ENCODE data around the gene RGL1. TPM values are rescaled to one million over a fixed set of nuclear protein-coding genes. Genes with fewer than 3 reads are reported as not detected.

The RGL1 gene
- total RNA-seq, 1 experiment from 2014 or later = 8.1 TPM

DNA sequence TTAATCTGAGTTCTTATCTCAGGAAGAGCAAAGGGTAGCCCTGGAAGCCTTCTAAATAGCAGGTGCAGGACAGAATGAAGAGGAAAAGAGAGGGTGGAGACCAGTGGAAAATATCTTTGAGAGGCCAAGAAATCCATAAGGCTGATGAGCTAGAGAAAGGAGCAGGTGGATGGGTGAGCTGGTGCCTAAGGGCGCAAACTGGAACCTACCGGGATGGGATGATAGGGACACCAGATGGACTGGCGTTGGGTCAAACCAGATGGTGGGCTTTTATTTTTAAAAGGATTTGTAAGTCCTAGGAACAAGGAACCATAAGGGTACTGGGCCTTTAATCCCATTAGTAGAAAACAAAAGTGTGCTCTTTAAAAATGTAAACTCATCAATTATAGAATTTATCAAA is 59.7 kb downstream of the RGL1 start:
- DNase-seq (ENCODE audit: low read depth) = no peak

DNA sequence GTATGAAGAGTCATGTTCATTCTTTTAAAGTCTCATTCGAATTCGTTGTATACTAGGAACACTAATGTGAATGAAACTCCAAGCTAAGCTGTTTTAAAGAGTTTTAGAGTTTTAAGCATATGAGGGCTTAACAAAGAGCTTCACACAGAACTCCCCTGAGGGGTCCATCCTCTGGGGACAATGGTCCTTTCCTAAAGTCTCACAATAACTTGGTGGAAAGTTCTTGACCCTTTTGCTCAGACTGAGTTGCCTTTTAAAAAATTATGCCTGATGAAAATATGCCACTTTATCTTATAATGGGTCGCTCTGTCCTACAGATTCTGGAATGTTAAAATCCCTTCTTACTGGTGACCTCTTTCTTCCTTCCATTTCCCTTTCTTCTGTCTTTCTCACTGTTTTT is 64.3 kb downstream of the RGL1 start:
- DNase-seq (ENCODE audit: low read depth) = no peak

DNA sequence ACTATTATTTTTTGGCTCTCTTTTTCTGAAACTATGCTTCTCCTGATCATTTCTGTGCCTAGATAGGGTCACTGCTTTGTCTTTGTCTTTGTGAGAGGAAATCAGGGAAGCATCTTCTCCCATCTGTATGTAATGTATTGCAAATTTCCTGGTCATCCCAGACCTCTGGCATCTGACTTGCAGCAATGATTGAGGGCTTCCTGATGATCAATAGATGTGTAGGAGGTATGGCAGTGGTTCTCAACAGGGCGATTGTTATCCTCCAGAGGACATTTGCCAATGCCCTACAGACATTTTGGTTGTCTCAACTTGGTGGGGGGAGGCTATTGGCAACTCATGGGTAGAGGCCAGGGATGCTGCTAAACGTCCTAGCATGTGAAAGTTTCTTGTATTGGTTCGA is 64.7 kb downstream of the RGL1 start:
- no peak for DNase-seq (ENCODE audit: low read depth)

DNA sequence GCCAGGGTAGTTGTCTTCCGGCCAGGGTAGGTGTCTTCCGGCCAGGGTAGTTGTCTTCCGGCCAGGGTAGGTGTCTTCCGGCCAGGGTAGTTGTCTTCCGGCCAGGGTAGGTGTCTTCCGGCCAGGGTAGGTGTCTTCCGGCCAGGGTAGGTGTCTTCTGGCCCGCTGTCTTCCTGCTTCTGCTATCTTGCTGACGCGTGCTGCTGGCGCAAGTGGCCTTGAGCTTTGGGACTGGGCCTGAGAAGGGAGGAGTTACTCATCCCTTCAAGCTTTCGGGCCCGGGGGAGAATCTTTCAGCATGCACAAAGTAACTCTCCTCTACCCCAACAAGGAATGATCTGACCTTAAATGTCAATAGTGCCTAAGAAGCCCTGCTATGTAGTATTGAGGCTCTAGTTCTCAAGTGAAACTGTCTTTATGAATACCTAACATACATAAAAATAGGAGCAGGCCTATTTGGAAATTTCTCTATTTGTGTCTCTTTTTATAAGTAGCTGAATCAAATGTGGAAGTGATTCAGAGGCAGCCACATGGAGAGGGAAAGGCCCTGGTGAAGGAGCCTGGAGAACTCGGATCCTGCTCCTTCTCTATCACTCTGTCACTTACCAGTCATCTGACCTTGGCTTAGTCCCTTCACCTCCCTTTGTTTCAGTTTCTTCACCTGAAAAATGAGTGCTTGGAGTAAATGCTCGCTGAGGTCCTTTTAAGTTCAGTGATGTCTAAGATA is 65.6 kb downstream of the RGL1 start:
- no peak for DNase-seq (ENCODE audit: low read depth)

DNA sequence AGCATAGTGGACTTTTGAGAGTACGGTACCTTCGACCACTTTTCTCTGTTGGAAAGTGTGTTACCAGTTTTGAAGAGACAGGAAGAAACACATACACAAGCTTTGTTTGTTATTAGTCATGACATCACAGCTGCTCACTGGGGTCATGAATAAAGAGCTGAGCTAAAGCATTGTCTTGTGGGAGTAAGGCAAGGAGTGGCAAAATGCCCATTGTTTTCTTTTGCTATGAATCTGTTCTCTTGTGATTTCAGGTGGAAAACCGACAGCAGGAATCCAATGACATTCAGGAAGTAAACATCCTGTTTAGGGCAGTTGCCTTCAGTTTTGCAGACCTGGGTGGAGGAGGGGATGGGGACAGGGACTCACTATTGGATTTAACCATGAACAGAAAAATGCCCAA is 66.2 kb downstream of the RGL1 start:
- DNase-seq (ENCODE audit: low read depth) = peak; percentile 6

DNA sequence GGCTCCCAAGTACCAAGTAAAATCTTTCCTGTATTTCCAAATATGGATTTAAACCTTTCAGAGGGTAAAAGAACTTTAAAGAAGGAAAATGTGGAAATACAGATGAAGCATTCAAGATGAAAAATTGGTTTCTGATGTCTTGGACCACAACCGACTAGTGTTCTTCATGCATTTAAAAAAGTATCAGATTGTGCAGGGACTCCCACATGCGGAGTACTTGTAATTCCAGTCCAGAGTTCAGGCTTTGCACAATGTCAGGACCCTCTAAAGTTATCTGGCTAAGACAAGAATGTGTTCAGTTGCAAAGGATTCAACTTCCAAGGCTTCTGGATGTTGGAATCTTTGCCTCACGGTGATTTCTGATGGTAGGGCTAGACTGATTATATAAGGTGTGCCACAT is 66.7 kb downstream of the RGL1 start:
- DNase-seq (ENCODE audit: low read depth) = no peak

DNA sequence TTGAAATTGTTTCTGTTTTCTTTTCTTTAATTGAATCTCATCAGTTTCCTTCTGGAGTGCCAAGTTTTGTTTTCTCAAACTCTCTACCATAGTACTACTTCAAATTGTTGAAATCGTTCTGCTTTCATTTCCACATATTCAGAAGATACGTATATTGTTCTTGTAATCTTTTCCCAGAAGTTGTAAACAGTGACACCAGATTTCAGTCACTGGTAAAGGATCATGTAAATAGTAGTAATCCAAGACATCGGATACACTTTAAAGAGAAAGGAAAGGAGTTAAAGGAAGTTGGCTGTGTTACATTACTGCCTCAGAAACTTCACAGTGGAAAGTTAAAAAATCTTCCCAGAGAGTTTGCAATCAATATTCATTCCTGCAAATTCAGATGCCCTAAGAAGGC is 67.5 kb downstream of the RGL1 start:
- DNase-seq (ENCODE audit: low read depth) = no peak

DNA sequence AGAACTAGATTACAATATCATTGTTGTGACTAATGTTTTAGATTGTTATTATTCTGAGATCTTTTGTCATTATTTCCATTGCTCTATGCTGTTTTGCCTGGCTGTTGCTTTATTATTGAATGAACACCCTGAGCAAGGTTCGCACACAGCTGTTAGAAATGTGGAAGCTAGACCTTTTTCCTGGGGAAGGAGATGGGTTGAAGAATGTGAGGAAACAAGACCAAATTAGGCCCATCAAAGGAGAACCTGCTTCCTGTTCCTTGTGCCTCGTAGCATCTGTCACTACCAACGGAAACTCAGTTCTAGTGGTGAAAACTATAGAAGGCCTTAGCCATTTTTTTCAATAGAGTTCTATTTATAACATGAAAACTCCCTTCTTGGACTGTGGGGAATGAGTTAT is 68.7 kb downstream of the RGL1 start:
- DNase-seq (ENCODE audit: low read depth) = no peak

DNA sequence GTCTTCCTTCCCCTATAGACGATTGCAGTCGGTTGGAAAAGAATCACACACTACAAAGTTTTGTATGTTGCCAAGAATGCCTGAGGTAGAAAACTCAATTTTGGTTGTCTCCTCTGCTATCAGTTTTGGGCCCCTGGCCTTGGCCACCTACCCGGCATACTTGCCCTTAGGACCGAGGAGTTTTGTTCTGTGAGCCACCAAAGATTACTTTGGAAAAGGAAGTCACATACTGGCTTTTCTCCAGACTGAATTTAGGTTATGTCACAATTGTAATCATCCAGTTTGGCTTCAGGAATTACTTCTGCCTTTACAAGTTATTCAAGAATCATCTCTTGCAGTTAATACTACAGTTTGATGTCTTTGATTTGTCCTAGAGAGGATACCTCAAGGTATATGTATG is 71.4 kb downstream of the RGL1 start:
- no peak for DNase-seq (ENCODE audit: low read depth)

DNA sequence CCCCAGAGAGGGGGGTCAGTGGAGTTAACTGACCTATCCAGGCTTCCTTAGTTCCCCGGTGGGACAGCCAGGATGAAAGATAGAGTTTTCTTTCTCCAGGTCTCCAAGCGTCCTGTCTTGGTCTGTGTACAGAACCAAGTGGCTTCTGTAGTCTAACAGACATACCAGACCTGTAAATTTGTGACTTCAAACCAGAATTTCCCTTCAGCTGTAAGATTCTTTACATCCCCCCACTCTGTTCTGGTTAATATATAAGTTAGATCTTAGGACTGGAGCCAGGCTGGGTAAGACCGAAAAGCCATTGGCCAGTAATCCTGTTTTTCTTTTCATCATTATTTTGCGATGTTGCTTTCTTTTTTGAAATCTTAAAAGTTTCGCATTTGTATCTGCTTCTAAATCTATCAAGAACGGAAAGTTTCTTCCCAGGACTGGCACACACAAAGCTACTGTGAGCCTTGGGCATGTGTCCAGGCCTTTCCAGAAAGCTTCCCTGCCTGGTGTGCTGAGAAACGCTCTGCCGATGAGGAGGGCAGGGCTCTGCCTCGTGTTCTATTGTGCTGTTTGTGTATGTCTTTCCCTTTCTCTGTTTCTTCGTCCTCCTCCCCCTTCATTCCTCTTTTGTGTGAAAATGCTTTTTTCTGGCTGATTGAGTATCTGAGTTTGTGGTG is 72.3 kb downstream of the RGL1 start:
- DNase-seq (ENCODE audit: low read depth) = peak; percentile 23

DNA sequence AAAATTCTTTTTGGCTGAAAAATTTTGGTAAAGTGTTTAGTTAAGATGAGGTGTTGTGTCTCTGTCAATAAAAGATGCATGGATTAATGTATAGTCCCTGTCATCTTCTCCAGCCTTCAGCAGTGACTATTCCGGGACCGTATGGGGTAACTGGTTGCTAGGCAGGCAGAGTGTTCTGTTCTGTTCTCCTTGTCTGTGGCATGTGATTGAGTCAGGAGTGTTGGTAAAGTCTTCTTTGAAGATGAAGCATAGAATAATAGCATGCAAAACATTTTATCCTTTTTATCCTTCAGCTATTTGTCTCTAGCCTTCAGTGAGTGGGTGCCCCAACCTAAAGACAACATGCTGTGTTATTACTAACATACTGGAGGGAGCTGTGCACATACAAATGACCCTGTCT is 74.6 kb downstream of the RGL1 start:
- DNase-seq (ENCODE audit: low read depth) = no peak

DNA sequence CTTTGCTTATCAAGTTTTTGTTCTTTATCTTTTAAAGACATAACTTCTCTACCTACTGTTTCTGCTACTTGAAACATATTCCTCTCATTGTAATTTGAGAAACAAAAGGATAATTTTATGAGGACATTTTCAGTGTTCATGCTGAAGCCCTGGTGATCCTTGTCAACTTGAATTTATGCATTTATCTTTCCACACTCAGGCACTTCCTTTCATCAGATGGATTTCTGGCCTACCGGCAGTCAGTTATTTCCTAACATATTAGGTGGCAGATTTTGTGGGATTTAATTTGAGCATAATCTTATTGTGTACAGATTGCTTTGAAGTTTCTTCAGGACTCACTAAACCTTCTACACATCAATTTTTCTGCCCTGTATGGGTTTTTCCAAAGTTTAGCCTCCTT is 75.0 kb downstream of the RGL1 start:
- DNase-seq (ENCODE audit: low read depth) = no peak

DNA sequence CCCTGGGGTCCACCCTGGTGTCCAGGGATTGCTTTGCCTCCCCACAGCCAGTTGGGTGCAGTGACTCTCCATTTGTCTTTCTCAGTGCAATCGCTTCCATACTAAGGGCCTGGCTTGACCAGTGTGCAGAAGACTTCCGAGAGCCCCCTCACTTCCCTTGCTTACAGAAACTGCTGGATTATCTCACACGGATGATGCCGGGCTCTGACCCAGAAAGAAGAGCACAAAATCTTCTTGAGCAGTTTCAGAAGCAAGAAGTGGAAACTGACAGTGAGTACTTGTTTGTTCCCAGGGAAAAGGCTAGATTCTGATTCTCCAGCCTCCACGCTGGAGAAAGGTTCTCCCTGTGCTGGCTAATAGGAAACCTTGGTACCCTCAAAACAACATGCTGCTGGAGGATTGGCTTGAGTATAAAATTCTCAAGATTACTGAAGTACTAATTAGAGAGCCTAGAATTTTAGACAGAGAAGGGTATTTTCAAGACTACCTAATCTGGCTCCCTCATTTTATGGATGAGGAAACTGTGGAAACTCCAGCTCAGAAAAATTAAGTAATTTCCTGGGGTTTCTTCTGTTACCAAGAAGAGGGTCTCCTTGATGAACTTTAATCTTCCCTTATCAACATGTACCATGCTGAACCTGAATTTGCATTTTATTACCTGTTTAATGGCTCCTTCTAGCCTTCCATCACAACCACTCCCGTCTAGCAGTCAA is 75.8 kb downstream of the RGL1 start:
- DNase-seq (ENCODE audit: low read depth) = no peak

DNA sequence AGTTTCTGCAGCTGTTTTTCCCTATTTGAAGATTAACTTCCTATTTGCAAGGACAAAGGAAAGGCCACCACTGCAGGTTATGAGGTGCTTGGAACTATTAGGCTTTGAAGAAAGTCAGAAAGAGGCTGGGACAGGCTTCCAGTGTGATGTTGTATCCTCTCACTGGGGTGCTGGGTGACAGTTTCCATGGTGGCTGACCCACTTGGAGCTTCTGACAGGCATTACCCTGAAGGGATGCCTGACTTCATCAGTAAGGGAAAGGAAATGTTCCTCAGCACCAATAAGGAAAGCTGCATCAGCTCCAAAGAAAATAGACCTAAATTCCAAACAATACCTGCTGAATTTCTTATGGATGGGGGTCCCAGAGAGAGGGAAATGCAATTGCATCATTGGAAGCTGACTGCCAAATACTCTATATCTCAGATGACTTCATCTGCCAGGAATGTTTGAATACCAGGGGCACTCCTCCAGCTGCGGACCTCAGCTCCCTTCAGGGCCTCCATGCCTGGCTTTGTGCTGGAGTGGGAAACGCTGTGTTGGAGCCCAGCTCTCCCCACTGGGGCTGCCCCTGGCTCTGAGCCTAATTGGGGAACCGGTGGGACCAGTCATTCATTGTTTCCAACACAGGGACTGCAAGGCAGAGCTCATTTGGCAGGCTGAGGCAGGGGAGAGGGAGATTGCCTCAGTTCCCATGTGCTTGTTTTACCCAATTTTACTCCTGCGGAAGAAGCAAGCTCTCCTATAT is 76.6 kb downstream of the RGL1 start:
- peak; percentile 93 for DNase-seq (ENCODE audit: low read depth)

DNA sequence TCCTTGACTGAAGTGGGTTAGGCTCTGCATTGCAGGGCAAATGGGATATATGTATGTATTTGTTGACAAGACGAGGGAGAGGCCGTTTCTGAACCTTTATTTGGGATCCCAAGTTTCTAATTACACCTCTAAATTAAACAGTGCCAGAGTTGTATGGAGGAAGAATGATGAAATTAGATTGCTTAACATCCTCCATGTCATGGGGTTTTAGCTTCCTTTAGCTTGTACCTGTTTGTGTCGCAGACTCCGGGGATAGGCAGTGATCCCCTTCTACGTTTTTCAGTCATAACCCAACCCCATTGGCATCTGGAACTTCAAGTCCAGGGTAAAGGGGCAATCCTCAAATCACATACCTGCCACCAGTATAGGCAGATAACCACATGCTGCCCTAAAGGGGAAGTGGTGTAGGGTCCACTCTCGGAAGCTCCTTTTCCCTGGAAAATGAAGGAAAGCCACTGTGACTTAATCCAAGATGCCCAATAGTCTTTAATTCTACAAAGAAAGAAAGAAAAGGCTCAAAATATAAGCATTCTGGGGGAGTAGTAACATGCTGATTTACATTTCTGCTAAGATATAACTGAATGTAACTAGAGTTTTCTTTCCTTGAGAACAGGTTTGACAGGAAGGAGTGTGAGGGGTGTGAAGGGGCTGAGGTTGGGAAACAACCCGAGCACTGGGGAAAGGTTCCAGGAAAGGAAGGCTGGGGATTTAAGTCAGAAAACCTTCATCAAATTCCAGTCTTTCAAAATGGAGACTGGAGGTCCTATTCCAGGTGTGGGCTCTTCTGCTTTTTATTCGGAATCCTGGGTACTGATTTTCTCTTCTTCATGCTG is 77.6 kb downstream of the RGL1 start:
- DNase-seq (ENCODE audit: low read depth) = no peak

DNA sequence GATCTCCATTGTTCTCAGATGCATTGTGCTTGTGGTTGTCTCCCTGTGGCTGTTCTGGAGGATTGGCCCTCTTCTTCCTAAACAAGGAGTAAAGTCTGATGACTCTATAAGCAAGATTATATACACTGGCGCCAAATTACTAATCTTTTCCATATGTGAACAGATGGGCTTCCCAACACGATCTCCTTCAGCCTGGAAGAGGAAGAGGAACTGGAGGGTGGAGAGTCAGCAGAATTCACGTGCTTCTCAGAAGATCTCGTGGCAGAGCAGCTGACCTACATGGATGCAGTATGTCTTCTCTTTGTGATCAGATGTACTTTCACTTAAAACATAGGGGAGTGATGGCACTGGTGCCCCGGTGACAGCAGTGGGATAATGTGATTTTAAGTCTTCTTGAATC is 78.7 kb downstream of the RGL1 start:
- no peak for DNase-seq (ENCODE audit: low read depth)

DNA sequence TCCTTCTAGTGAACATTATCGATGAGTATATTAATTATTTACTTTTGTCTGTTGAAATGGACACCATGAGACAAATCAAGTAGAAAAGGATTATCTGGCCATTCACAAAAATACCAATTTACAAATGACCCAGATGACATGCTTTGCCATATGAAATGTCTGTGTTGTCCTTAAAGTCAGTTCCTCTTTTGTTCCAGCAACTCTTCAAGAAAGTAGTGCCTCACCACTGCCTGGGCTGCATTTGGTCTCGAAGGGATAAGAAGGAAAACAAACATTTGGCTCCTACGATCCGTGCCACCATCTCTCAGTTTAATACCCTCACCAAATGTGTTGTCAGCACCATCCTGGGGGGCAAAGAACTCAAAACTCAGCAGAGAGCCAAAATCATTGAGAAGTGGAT is 79.6 kb downstream of the RGL1 start:
- DNase-seq (ENCODE audit: low read depth) = no peak

DNA sequence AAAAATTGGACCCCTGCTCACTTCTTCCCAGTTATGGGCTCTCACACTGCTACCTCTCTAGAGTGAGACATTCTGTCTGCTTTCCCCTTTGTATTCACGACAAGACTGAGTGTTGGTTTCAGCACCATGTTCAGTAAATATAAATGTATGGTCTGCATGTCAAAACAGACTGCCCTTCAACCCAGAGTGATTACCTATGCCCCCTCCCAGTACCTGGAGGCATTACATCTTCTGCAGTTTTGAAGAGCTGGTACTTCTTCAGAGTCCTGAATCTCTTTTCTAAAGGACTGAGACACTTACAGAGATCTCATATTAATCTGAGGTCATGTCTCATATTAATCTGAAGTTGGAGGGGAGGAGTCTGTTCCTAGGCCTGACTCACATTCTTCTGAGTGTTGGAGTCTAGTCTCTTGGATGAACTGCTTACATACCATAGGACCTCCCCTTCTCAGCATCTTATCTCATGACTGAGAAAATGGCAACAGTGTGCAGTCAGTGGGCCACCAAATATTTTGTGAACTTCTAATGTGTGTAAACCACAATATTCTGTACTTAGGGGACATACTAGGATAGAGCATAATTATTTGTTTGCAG is 80.3 kb downstream of the RGL1 start:
- DNase-seq (ENCODE audit: low read depth) = no peak

DNA sequence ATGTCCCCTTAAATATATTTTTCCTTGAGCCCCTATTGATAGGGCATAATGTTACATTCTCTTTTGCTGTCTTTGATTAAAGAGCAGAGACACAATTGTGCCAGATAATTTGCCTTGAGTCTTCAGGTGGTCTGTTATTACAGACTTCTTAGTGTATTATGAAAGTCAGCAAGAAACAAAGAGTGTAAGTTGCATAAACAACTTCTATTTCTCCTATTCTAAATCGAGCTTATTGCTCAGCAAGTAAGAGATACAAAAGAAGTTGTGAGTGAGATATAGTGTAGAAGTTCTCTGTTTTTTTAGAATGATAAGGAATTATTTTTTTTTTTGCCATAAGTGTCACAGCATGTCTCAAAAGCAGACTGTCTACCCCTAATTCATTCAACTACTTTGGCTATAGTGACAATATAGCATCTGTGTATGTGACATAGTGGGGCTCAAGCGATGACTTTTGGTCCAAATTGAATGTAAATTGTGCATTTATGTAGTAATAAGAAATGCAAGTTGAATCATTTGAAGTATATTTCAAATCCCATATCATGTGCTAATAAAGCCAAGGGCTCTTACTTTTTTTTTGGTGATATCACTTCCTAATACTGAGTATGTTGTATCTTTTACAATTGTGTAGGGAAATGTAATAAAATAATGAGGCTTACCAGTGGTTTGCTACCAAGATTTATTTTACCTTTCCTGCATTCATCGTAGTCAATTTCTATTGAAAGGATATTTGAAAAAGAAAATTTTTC is 81.3 kb downstream of the RGL1 start:
- no peak for DNase-seq (ENCODE audit: low read depth)

DNA sequence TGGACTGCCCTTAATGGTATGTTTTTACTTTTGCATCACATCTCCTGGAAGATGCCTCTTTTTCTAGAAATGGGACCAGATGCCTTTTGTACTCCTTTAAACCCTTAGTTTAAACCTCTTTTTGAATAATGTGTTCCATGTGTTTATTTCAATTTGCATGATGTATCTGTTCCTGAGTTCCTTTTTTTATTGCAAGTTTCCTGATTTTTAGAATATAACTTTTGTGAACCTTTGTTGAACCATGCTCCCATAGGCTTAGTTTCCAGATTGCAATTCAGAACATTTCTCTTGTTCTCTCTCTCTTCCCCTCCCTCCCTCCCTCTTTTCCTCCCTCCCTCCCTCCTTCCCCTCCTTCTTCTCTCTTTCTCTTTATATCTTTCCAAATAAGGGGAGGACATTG is 81.9 kb downstream of the RGL1 start:
- no peak for DNase-seq (ENCODE audit: low read depth)
